ENCODE data around the gene PTPRK. TPM values are rescaled to one million over a fixed set of nuclear protein-coding genes. Genes with fewer than 3 reads are reported as not detected.

The PTPRK gene
- total RNA-seq, 4 donors from 2014 or later: 26.7 to 47.5 (median 41.4) TPM

- no peak overlapping the region for H3K4me3 ChIP-seq (ENCODE audit: low read depth, poor library complexity, severe bottlenecking)
- TF ChIP-seq CTCF (IDR thresholded peaks at IDR 0.05) (no peak), POLR2A (IDR thresholded peaks at IDR 0.05) (no peak)
- no peak for DNase-seq (ENCODE audit: low spot score in 2 of 2)
- WGBS, 2 donors: 42 to 51% methylated on average over 3 of the region's 3 CpGs
- intact Hi-C loops (cut with DNase I; ENCODE audit: low total_unique reads): no loop called here
Measured at GRCh38 chr6:128504003-128504654, 16.3 kb downstream of the PTPRK start.

GRCh38 chr6:128500749-128501600, 19.4 kb downstream of the PTPRK start:
- intact Hi-C loops (cut with DNase I; ENCODE audit: low total_unique reads): no loop called here
- no peak for DNase-seq (ENCODE audit: low spot score in 2 of 2)
- 72 to 81% methylated on average over 7 of the region's 7 CpGs for WGBS, 2 donors
- H3K4me3 ChIP-seq (ENCODE audit: low read depth, poor library complexity, severe bottlenecking): no peak overlapping the region
- TF ChIP-seq POLR2A (IDR thresholded peaks at IDR 0.05) (no peak), CTCF (IDR thresholded peaks at IDR 0.05) (no peak)

GRCh38 chr6:128500014-128500413, 20.4 kb downstream of the PTPRK start:
- H3K4me3 ChIP-seq (ENCODE audit: low read depth, poor library complexity, severe bottlenecking): no peak overlapping the region
- intact Hi-C loops (cut with DNase I; ENCODE audit: low total_unique reads): no loop called here
- TF ChIP-seq CTCF (IDR thresholded peaks at IDR 0.05): no peak
- no peak for TF ChIP-seq POLR2A (IDR thresholded peaks at IDR 0.05)
- no peak for DNase-seq (ENCODE audit: low spot score in 2 of 2)

- WGBS, 2 donors: 75 to 82% methylated on average over 4 of the region's 4 CpGs
- no peak overlapping the region for H3K4me3 ChIP-seq (ENCODE audit: low read depth, poor library complexity, severe bottlenecking)
- intact Hi-C loops (cut with DNase I; ENCODE audit: low total_unique reads): no loop called here
- no peak for TF ChIP-seq POLR2A (IDR thresholded peaks at IDR 0.05)
- no peak for DNase-seq (ENCODE audit: low spot score in 2 of 2)
Measured at GRCh38 chr6:128499079-128499731, 21.2 kb downstream of the PTPRK start.

GRCh38 chr6:128498234-128498633, 22.2 kb downstream of the PTPRK start:
- no peak for DNase-seq (ENCODE audit: low spot score in 2 of 2)
- TF ChIP-seq POLR2A (IDR thresholded peaks at IDR 0.05) (no peak), CTCF (IDR thresholded peaks at IDR 0.05) (no peak)
- WGBS, 2 donors: 48 to 56% methylated on average over 2 of the region's 2 CpGs
- intact Hi-C loops (cut with DNase I; ENCODE audit: low total_unique reads): no loop called here
- no peak overlapping the region for H3K4me3 ChIP-seq (ENCODE audit: low read depth, poor library complexity, severe bottlenecking)

Measured in lower leg skin (tissue), 4 donors.